Smooth muscle cell (in vitro differentiated cells): Measurements from ENCODE around the gene PRLR. TPM values are rescaled to one million over a fixed set of nuclear protein-coding genes. Genes with fewer than 3 reads are reported as not detected.

Source experiments
- DNase-seq: peaks from one replicate; lab custom pipeline; 2025; ENCODE audit not compliant: unreplicated experiment; lab: John Stamatoyannopoulos, UW
- H2AFZ ChIP-seq: fragments of 200-600 bp; sonication (generic); 2 replicates; pipeline ENCODE4 v1.6.0; 2016; ENCODE audit warnings: antibody characterized with exemption, low read depth, mild to moderate bottlenecking
- H3F3A ChIP-seq: fragments of 200-600 bp; sonication (generic); 2 replicates; pipeline ENCODE4 v1.6.0; 2017; ENCODE audit warnings: antibody characterized with exemption, low read depth
- H3K27ac ChIP-seq: fragments of 200-600 bp; sonication (generic); 2 replicates; pipeline ENCODE4 v1.5.1; 2016; ENCODE audit warnings: low read depth, mild to moderate bottlenecking
- H3K27me3 ChIP-seq: fragments of 200-600 bp; sonication (generic); 2 replicates; pipeline ENCODE4 v1.6.1; 2016; ENCODE audit warnings: low read depth, mild to moderate bottlenecking
- H3K36me3 ChIP-seq: fragments of 200-600 bp; sonication (generic); 2 replicates; pipeline ENCODE4 v1.5.1; 2016; ENCODE audit warnings: low read depth
- H3K4me1 ChIP-seq: fragments of 200-600 bp; sonication (generic); 2 replicates; pipeline ENCODE4 v1.5.1; 2016; ENCODE audit warnings: low read depth
- H3K4me2 ChIP-seq: fragments of 200-600 bp; sonication (generic); 2 replicates; pipeline ENCODE4 v1.6.0; 2016; ENCODE audit warnings: mild to moderate bottlenecking
- H3K4me3 ChIP-seq: fragments of 200-600 bp; sonication (generic); 2 replicates; pipeline ENCODE4 v1.5.1; 2016; ENCODE audit warnings: mild to moderate bottlenecking
- H3K79me2 ChIP-seq: fragments of 200-600 bp; sonication (generic); 2 replicates; pipeline ENCODE4 v1.6.0; 2016; ENCODE audit warnings: low read depth, mild to moderate bottlenecking
- H3K9ac ChIP-seq: fragments of 200-600 bp; sonication (generic); 2 replicates; pipeline ENCODE4 v1.6.0; 2016; ENCODE audit warnings: low read depth
- H3K9me3 ChIP-seq: fragments of 200-600 bp; sonication (generic); replicated peaks from 2 replicates; pipeline ENCODE4 v1.5.1; 2016; ENCODE audit warnings: low read depth
- H4K20me1 ChIP-seq: fragments of 200-600 bp; sonication (generic); 2 replicates; pipeline ENCODE4 v1.6.0; 2016; ENCODE audit warnings: low read depth
- CTCF ChIP-seq: fragments of 200-600 bp; sonication (generic); IDR thresholded peaks from 2 replicates; pipeline ENCODE4 v1.5.1; 2017; ENCODE audit warnings: borderline replicate concordance, mild to moderate bottlenecking, antibody characterized with exemption; ENCODE audit not compliant: insufficient read depth, poor library complexity, severe bottlenecking
- WGBS: methylation state at CpG from one replicate; pipeline ENCODE4 v1.1.7; 2016; ENCODE audit warnings: low lambda C conversion rate; 5-methylcytosine and 5-hydroxymethylcytosine counted together
- polyA plus RNA-seq: library from polyadenylated mRNA; unstranded; fragments of >200 nt; fragmentation: Nextera tagmentation; extraction: Ambion mirVana; gene quantifications from 2 replicates; pipeline ENCODE4 v1.2.1, GENCODE V29; 2016
- total RNA-seq: library from RNA; depleted of rRNA; stranded (reverse); fragments of >200 nt; gene quantifications from 2 replicates; pipeline ENCODE4 v1.2.3, GENCODE V29; 2014

Gene PRLR
- total and polyA plus RNA-seq, 2 experiments from 2014 or later: 2.3 to 47.4 TPM

DNA sequence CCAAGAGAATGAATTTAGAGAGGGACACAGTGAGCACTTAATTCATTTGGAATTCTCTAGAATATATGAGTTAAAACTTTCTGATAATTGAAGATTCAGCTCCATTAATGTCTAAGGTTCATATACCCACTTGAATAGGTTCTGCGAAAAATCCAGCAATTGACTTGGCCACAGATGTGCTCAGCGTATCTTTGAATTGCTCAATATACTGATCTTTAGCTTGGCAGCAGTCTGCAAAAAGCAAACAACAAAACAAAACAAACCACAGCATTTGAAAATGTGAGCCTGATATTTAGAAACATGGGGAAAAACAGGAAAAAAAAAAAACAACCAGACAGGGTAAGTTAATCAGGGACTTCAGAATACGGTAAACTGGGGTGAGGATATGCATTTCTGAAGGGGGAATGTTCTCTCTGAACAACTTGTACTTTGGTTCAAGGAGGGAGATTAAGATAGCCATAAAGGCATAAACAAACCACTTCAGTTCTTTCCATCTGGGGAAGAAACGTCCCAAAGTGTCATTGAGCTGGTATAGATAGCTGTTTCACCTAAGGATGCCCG is 203.9 kb downstream of the PRLR start:
- Histone ChIP-seq H3K4me3 (no peak overlapping the region), H3K27ac (no peak overlapping the region), H3K27me3 (no peaks in the 10 kb centered on the region), H4K20me1 (no peaks in the 10 kb centered on the region), H2AFZ (no peak overlapping the region), H3F3A (peaks cover 4% of the 10 kb centered on the region), H3K4me1 (no peaks in the 10 kb centered on the region), H3K79me2 (no peaks in the 10 kb centered on the region), H3K9ac (no peak overlapping the region), H3K9me3 (no peaks in the 10 kb centered on the region), H3K4me2 (no peak overlapping the region), H3K36me3 (no peaks in the 10 kb centered on the region)
- no peak for DNase-seq
- no peak for TF ChIP-seq CTCF
- 69% methylated on average over 5 of the region's 5 CpGs for WGBS

DNA sequence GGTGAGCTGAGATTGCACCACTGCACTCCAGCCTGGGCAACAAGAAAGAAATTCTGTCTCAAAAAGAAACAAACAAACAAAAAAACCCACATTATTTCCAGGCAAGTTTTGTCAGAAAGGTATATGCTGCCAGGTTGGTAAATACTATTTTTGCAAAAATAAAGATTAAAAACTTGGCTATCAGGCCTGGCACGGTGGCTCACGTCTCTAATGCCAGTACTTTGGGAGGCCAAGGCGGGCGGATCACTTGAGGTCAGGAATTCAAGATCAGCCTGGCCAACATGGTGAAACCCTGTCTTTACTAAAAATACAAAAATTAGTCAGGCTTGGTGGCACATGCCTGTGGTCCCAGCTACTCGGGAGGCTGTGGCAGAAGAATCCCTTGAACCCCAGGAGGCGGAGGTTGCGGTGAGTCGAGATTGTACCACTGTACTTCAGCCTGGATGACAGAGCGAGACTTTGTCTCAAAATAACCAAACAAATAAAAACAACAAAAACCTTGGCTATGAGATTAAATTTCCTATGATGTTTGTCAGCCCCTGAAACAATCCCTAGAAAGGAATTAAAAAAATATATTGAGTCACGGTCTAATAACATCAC is 205.3 kb downstream of the PRLR start:
- peaks cover 4% of the 10 kb centered on the region for H3F3A ChIP-seq
- no peak overlapping the region for H3K27ac ChIP-seq
- WGBS: 86% methylated on average over 10 of the region's 10 CpGs
- no peak for DNase-seq
- H3K4me3 ChIP-seq: no peak overlapping the region
- no peaks in the 10 kb centered on the region for H4K20me1 ChIP-seq
- H3K4me2 ChIP-seq: no peak overlapping the region
- H3K36me3 ChIP-seq: no peaks in the 10 kb centered on the region
- no peak overlapping the region for H3K9ac ChIP-seq
- TF ChIP-seq CTCF: no peak
- H3K79me2 ChIP-seq: no peaks in the 10 kb centered on the region
- no peak overlapping the region for H2AFZ ChIP-seq
- H3K9me3 ChIP-seq: no peaks in the 10 kb centered on the region
- H3K27me3 ChIP-seq: no peaks in the 10 kb centered on the region
- H3K4me1 ChIP-seq: no peaks in the 10 kb centered on the region

DNA sequence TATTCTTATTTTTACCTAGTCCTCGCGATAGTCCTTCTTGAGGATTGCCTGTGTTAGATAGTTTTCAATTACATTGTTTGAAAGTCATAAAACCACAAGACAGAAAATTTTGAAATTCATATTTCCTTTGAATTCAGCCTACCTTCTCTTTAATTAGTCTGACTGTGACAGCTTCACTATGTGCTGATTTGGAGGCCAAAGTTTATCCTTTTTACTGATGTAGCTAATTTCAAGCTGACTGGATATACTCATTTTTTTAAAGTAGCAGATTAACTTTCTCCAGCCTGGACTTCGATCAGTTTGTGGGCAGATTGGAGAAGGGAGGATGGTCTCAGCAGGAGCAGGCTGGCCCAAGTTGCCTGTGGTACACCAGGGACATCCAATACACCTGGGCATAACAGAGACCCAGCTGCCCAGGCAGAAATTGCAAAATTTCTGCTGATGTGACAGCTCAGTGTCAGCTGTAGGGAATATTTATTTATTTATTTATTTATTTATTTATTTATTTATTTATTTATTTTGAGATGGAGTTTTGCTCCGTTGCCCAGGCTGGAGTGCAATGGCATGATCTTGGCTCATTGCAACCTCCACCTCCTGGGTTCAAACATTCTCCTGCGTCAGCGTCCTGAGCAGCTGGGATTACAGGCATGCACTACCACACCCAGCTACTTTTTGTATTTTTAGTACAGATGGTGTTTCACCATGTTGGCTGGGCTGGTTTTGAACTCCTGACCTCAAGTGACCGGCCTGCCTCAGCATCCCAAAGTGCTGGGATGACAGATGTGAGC is 206.7 kb downstream of the PRLR start:
- Histone ChIP-seq H3K4me2 (no peak overlapping the region), H3K9ac (no peak overlapping the region), H3K27ac (no peak overlapping the region), H3F3A (peaks cover 4% of the 10 kb centered on the region), H2AFZ (no peak overlapping the region), H3K9me3 (no peaks in the 10 kb centered on the region), H4K20me1 (no peaks in the 10 kb centered on the region), H3K27me3 (no peaks in the 10 kb centered on the region), H3K36me3 (no peaks in the 10 kb centered on the region), H3K4me3 (no peak overlapping the region), H3K79me2 (no peaks in the 10 kb centered on the region), H3K4me1 (no peaks in the 10 kb centered on the region)
- DNase-seq: no peak
- WGBS: 97% methylated on average over 7 of the region's 7 CpGs
- TF ChIP-seq CTCF: no peak
